HCT116 (cell line): ENCODE measurements around the gene ZFP3. TPM values are rescaled to one million over a fixed set of nuclear protein-coding genes. Genes with fewer than 3 reads are reported as not detected.

Experiments
- ATAC-seq: fragments of 200-7000 bp; cut with Tn5 transposase; 2 replicates; pipeline ENCODE4 v1.9.1; 2020; ENCODE audit warnings: mild to moderate bottlenecking, moderate library complexity
- BruUV-seq: library from RNA; stranded (reverse); fragments of 400-500 nt; replicated peaks from 2 replicates; lab custom pipeline; 2021; lab: Mats Ljungman, UMichigan
- CTCF ChIA-PET: fragments of 300-600 bp; sonication (Branson Sonifier 250); formaldehyde crosslinking; loops from one replicate; lab custom pipeline; 2021; ENCODE audit warnings: antibody characterized with exemption; lab: Charles Lee
- POLR2A ChIA-PET: fragments of 300-600, 350-600 bp; sonication (Branson Sonifier 250); formaldehyde crosslinking; loops from one replicate; lab custom pipeline; 2021; ENCODE audit warnings: antibody characterized with exemption; lab: Charles Lee
- RAD21 ChIA-PET, 2 experiments: fragments of 300-600 bp; sonication (Branson Sonifier 250); formaldehyde crosslinking; loops; one replicate each; lab custom pipeline; 2023; ENCODE audit warnings: low total read pairs in 2 of 2; ENCODE audit not compliant: uncharacterized antibody in 2 of 2, unreplicated experiment in 2 of 2, low non-redundant PET in 1 of 2; lab: Charles Lee
- DNase-seq: peaks from one replicate; pipeline ENCODE4 v3.0.0-alpha.2; 2010; ENCODE audit warnings: low read depth, low spot score
- H2AFZ ChIP-seq: fragments of 200-600 bp; shearing (Covaris generic), sonication (generic); 2 replicates; pipeline ENCODE4 v1.6.1; 2017; ENCODE audit warnings: low read depth, mixed run types, mixed read lengths, antibody characterized with exemption, low read length; ENCODE audit not compliant: poor library complexity, severe bottlenecking
- H3K27ac ChIP-seq: 2 replicates; pipeline ENCODE4 v1.5.1; 2012; ENCODE audit warnings: low read depth, low read length
- H3K27me3 ChIP-seq: fragments of 200-600 bp; sonication (generic); 2 replicates; pipeline ENCODE4 v1.6.1; 2016; ENCODE audit warnings: mixed run types, low read length, mixed read lengths; ENCODE audit not compliant: insufficient read depth
- H3K36me3 ChIP-seq, 2 experiments: fragments of 200-500 bp in 1 of 2; fragments of 200-600 bp in 1 of 2; sonication (Bioruptor generic) in 1 of 2; sonication (generic) in 1 of 2; 2 replicates each; pipeline versions ENCODE4 v1.5.1 to v1.6.1; 2014 to 2016; ENCODE audit warnings: low read length in 2 of 2, inconsistent platforms in 1 of 2, mixed read lengths in 1 of 2, mixed run types in 1 of 2; ENCODE audit not compliant: insufficient read depth in 2 of 2, control insufficient read depth in 1 of 2
- H3K4me1 ChIP-seq, 2 experiments: fragments of 200-600 bp in 1 of 2; sonication (generic) in 1 of 2; 2 replicates each; pipeline versions ENCODE4 v1.5.1 to v1.6.1; 2012 to 2017; ENCODE audit warnings: low read length in 2 of 2, inconsistent platforms in 1 of 2, mild to moderate bottlenecking in 1 of 2, mixed read lengths in 1 of 2, mixed run types in 1 of 2, moderate library complexity in 1 of 2; ENCODE audit not compliant: insufficient read depth in 2 of 2, control insufficient read depth in 1 of 2
- H3K4me2 ChIP-seq: fragments of 200-600 bp; sonication (generic); 2 replicates; pipeline ENCODE4 v1.6.1; 2017; ENCODE audit warnings: mixed run types, low read length, mixed read lengths
- H3K4me3 ChIP-seq, 2 experiments: fragments of 200-600 bp in 1 of 2; sonication (generic) in 1 of 2; replicated peaks in 1 of 2; 2 replicates each; pipeline ENCODE4 v1.5.1; 2011 to 2016; ENCODE audit warnings: low read length in 2 of 2, control low read depth in 1 of 2, low read depth in 1 of 2, mild to moderate bottlenecking in 1 of 2, mixed read lengths in 1 of 2, mixed run types in 1 of 2
- H3K79me2 ChIP-seq: fragments of 200-600 bp; sonication (generic); 2 replicates; pipeline ENCODE4 v1.6.1; 2017; ENCODE audit warnings: mild to moderate bottlenecking, mixed run types, low read length, moderate library complexity, mixed read lengths; ENCODE audit not compliant: insufficient read depth
- H3K9ac ChIP-seq: fragments of 200-600 bp; sonication (generic); 2 replicates; pipeline ENCODE4 v1.6.1; 2016; ENCODE audit warnings: low read length, mixed read lengths
- H3K9me2 ChIP-seq: fragments of 200-600 bp; sonication (generic), shearing (Covaris generic); 2 replicates; pipeline ENCODE4 v1.6.1; 2017; ENCODE audit warnings: mixed run types, mild to moderate bottlenecking, moderate library complexity; ENCODE audit not compliant: insufficient read depth
- H3K9me3 ChIP-seq, 2 experiments: fragments of 200-500 bp in 1 of 2; fragments of 200-600 bp in 1 of 2; sonication (Bioruptor generic) in 1 of 2; sonication (generic) in 1 of 2; 2 replicates each; pipeline ENCODE4 v1.6.1; 2014 to 2017; ENCODE audit warnings: low read length in 2 of 2, mixed read lengths in 2 of 2, inconsistent platforms in 1 of 2, low read depth in 1 of 2, mild to moderate bottlenecking in 1 of 2, mixed run types in 1 of 2, moderate library complexity in 1 of 2; ENCODE audit not compliant: control insufficient read depth in 1 of 2, insufficient read depth in 1 of 2
- H4K20me1 ChIP-seq: fragments of 200-600 bp; sonication (generic), shearing (Covaris generic); 2 replicates; pipeline ENCODE4 v1.6.1; 2017; ENCODE audit warnings: mixed run types, mild to moderate bottlenecking, moderate library complexity; ENCODE audit not compliant: insufficient read depth
- EZH2phosphoT487 ChIP-seq: fragments of 200-600 bp; IDR thresholded peaks from 2 replicates; pipeline ENCODE4 v1.6.1; 2018; ENCODE audit warnings: antibody characterized with exemption, borderline replicate concordance
- FOSL1 ChIP-seq: IDR thresholded peaks from 2 replicates; pipeline ENCODE4 v1.6.1; 2012; ENCODE audit warnings: low read depth
- intact Hi-C: fragments of 100-400 bp; cut with micrococcal nuclease; formaldehyde crosslinking; loops from 2 replicates; pipeline ENCODE4 v1.10.0; 2022
- total RNA-seq: library from RNA; stranded (reverse); gene quantifications from one replicate; pipeline ENCODE4 v1.2.1, GENCODE V29; 2021; ENCODE audit not compliant: unreplicated experiment
- TF ChIP-seq, protein P1 (sequence below): IDR thresholded peaks from 2 replicates; pipeline ENCODE4 v1.6.1; 2012; ENCODE audit warnings: low read depth
- TF ChIP-seq, protein P2 (sequence below): IDR thresholded peaks from 2 replicates; pipeline ENCODE4 v1.6.1; 2012
- TF ChIP-seq, protein P3 (sequence below): IDR thresholded peaks from 2 replicates; pipeline ENCODE4 v1.6.1; 2011; ENCODE audit warnings: mild to moderate bottlenecking, low read length, moderate library complexity; ENCODE audit not compliant: insufficient replicate concordance; ENCODE audit errors: extremely low read depth

Gene ZFP3
- total RNA-seq, 1 experiment from 2014 or later: 0.05 TPM

DNA sequence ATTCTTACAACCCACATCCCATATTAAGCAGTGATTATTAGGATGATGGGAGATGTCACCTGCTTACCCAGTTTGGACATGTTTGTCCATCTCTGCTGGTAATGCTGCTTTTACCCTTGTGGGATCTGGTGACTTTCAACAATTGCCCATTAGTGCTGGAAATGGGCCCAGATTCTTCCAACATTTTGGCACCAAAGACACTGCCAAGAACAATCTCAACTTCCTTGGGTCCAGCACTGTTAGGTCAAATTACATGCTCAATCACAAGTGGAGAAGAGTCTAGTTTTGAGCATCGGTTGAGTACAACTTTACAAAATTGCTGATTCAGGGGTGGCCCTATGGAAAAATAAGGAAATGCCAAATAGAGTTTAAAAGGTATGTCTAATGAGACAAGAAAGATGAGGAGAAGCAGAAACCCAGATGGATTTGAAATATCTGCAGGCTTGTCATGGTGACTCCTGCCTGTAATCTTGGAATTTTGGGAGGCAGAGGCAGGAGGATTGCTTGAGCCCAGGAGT, 13.0 kb upstream of the ZFP3 start:
- DNase-seq (no peak), ATAC-seq (no peak)
- ChIA-PET CTCF (no interaction called here), RAD21 (no interaction called here), POLR2A (no interaction called here)
- Histone ChIP-seq H3K36me3 (no peaks in the 10 kb centered on the region), H3K4me3 (no peak overlapping the region), H3K9me3 (no peaks in the 10 kb centered on the region), H3K9me2 (no peaks in the 10 kb centered on the region), H4K20me1 (no peaks in the 10 kb centered on the region), H3K9ac (no peak overlapping the region), H3K4me1 (no peaks in the 10 kb centered on the region), H3K27me3 (no peaks in the 10 kb centered on the region), H3K27ac (no peak overlapping the region), H3K4me2 (no peak overlapping the region), H2AFZ (no peak overlapping the region), H3K79me2 (no peaks in the 10 kb centered on the region)
- TF ChIP-seq, protein P1, sequence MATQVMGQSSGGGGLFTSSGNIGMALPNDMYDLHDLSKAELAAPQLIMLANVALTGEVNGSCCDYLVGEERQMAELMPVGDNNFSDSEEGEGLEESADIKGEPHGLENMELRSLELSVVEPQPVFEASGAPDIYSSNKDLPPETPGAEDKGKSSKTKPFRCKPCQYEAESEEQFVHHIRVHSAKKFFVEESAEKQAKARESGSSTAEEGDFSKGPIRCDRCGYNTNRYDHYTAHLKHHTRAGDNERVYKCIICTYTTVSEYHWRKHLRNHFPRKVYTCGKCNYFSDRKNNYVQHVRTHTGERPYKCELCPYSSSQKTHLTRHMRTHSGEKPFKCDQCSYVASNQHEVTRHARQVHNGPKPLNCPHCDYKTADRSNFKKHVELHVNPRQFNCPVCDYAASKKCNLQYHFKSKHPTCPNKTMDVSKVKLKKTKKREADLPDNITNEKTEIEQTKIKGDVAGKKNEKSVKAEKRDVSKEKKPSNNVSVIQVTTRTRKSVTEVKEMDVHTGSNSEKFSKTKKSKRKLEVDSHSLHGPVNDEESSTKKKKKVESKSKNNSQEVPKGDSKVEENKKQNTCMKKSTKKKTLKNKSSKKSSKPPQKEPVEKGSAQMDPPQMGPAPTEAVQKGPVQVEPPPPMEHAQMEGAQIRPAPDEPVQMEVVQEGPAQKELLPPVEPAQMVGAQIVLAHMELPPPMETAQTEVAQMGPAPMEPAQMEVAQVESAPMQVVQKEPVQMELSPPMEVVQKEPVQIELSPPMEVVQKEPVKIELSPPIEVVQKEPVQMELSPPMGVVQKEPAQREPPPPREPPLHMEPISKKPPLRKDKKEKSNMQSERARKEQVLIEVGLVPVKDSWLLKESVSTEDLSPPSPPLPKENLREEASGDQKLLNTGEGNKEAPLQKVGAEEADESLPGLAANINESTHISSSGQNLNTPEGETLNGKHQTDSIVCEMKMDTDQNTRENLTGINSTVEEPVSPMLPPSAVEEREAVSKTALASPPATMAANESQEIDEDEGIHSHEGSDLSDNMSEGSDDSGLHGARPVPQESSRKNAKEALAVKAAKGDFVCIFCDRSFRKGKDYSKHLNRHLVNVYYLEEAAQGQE: no peak
- no peak for TF ChIP-seq EZH2phosphoT487
- TF ChIP-seq, protein P2, sequence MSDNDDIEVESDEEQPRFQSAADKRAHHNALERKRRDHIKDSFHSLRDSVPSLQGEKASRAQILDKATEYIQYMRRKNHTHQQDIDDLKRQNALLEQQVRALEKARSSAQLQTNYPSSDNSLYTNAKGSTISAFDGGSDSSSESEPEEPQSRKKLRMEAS: no peak
- TF ChIP-seq, protein P3, sequence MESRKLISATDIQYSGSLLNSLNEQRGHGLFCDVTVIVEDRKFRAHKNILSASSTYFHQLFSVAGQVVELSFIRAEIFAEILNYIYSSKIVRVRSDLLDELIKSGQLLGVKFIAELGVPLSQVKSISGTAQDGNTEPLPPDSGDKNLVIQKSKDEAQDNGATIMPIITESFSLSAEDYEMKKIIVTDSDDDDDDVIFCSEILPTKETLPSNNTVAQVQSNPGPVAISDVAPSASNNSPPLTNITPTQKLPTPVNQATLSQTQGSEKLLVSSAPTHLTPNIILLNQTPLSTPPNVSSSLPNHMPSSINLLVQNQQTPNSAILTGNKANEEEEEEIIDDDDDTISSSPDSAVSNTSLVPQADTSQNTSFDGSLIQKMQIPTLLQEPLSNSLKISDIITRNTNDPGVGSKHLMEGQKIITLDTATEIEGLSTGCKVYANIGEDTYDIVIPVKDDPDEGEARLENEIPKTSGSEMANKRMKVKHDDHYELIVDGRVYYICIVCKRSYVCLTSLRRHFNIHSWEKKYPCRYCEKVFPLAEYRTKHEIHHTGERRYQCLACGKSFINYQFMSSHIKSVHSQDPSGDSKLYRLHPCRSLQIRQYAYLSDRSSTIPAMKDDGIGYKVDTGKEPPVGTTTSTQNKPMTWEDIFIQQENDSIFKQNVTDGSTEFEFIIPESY: no peak
- no peak for TF ChIP-seq FOSL1
- intact Hi-C loops: no loop called here
- no TSS peak for BruUV-seq
